Tibial artery (tissue), 4 donors: ENCODE measurements around the gene MYH7B.

Experiments
- DNase-seq, 2 donors: peaks; one replicate each; pipeline ENCODE4 v3.0.0-alpha.2; 2019
- H3K27ac ChIP-seq, 2 donors: fragments of 200-600 bp; sonication (generic) in 1 of 2; 1 replicate in 1 of 2; 2 replicates in 1 of 2; pipeline ENCODE4 v1.5.1; 2018 to 2019; ENCODE audit warnings: mild to moderate bottlenecking in 1 of 2
- H3K27me3 ChIP-seq, 2 donors: fragments of 200-600 bp; sonication (generic) in 1 of 2; one replicate each; pipeline versions ENCODE4 v1.5.1 to v1.6.0; 2016 to 2019
- H3K36me3 ChIP-seq, 3 donors: fragments of 200-600 bp; sonication (generic) in 2 of 3; one replicate each; pipeline ENCODE4 v1.5.1; 2016 to 2019; ENCODE audit warnings: mild to moderate bottlenecking in 2 of 3
- H3K4me1 ChIP-seq, 4 donors: fragments of 200-600 bp; sonication (generic) in 2 of 4; 1 replicate in 3 of 4; 2 replicates in 1 of 4; pipeline ENCODE4 v1.5.1; 2016 to 2019
- H3K4me3 ChIP-seq, 2 donors: fragments of 200-600 bp; sonication (generic) in 1 of 2; 1 replicate in 1 of 2; 2 replicates in 1 of 2; pipeline ENCODE4 v1.5.1; 2018 to 2019; ENCODE audit warnings: mild to moderate bottlenecking in 2 of 2
- H3K9me3 ChIP-seq, 3 donors: fragments of 200-600 bp; sonication (generic) in 1 of 3; one replicate each; pipeline ENCODE4 v1.5.1; 2016 to 2019
- intact Hi-C: fragments of 100-400 bp; cut with DNase I; formaldehyde crosslinking; loops from one replicate; pipeline ENCODE4 v1.15.0; 2023; ENCODE audit warnings: low total_unique reads
- TF ChIP-seq, protein P1 (sequence below), 2 experiments: fragments of 200-600 bp in 1 of 2; fragments of 450-650 bp in 1 of 2; IDR thresholded peaks; one replicate each; pipeline ENCODE4 v1.5.1; 2017 to 2019; ENCODE audit warnings: antibody characterized with exemption in 2 of 2, mild to moderate bottlenecking in 1 of 2, moderate library complexity in 1 of 2

Gene MYH7B

DNA sequence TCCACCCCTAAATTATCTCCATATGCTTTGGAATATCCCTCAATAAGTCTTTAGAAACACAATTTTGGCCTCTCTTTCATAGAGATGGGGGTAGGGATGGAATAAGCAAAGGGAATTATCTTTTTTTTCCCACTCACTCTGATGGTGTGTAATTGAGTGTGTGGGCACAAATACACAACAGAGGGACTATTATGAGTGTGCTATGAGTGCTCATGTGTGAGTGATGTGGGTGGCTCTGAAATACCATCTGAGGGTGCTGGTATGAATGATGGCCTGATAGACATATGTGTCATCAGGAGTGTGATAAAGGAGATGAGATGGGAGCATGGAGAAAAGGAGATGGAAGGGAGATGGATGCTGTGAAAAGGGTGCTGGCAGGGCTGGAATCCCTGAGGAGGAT is 35.6 kb upstream of the MYH7B start:
- DNase-seq = no peak
- H3K27me3 ChIP-seq = no peaks in the 10 kb centered on the region
- no peaks in the 10 kb centered on the region for H3K9me3 ChIP-seq
- peaks cover 0 to 30% (median 29%) of the 10 kb centered on the region in 3 donors for H3K36me3 ChIP-seq
- peaks cover 0 to 25% (median 20%) of the 10 kb centered on the region in 4 donors for H3K4me1 ChIP-seq
- TF ChIP-seq, protein P1, sequence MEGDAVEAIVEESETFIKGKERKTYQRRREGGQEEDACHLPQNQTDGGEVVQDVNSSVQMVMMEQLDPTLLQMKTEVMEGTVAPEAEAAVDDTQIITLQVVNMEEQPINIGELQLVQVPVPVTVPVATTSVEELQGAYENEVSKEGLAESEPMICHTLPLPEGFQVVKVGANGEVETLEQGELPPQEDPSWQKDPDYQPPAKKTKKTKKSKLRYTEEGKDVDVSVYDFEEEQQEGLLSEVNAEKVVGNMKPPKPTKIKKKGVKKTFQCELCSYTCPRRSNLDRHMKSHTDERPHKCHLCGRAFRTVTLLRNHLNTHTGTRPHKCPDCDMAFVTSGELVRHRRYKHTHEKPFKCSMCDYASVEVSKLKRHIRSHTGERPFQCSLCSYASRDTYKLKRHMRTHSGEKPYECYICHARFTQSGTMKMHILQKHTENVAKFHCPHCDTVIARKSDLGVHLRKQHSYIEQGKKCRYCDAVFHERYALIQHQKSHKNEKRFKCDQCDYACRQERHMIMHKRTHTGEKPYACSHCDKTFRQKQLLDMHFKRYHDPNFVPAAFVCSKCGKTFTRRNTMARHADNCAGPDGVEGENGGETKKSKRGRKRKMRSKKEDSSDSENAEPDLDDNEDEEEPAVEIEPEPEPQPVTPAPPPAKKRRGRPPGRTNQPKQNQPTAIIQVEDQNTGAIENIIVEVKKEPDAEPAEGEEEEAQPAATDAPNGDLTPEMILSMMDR (IDR thresholded peaks at IDR 0.05) = no peak
- intact Hi-C loops = no loop called here
- H3K4me3 ChIP-seq = no peak overlapping the region
- no peak overlapping the region for H3K27ac ChIP-seq

DNA sequence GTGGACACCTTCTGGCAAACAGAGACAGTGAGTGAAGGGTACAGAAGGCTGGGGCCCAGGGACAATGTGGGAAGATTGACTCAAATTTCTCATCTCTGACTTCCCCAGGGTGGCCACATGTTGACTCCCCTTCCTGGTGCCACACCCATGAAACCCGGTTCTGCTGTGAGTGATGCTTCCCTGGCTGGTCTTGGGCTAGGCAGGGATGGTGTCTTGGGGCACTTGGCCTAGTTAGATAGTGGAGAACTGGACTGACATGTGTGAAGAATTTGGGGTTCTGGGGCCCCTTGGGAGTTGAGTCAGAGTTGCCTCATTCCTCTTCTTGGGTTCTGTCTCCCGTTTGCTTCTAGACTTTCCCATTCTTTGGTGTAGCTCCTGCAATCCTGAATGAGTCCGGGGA is 34.2 kb upstream of the MYH7B start:
- TF ChIP-seq, protein P1 (IDR thresholded peaks at IDR 0.05) = no peak
- no peaks in the 10 kb centered on the region for H3K27me3 ChIP-seq
- peaks cover 0 to 25% (median 20%) of the 10 kb centered on the region in 4 donors for H3K4me1 ChIP-seq
- H3K27ac ChIP-seq = peak overlapping the region; percentile 53 to 62
- no peak for DNase-seq
- no peaks in the 10 kb centered on the region for H3K9me3 ChIP-seq
- H3K4me3 ChIP-seq = no peak overlapping the region
- H3K36me3 ChIP-seq = peaks cover 13 to 43% (median 40%) of the 10 kb centered on the region in 3 donors
- intact Hi-C loops = no loop called here

DNA sequence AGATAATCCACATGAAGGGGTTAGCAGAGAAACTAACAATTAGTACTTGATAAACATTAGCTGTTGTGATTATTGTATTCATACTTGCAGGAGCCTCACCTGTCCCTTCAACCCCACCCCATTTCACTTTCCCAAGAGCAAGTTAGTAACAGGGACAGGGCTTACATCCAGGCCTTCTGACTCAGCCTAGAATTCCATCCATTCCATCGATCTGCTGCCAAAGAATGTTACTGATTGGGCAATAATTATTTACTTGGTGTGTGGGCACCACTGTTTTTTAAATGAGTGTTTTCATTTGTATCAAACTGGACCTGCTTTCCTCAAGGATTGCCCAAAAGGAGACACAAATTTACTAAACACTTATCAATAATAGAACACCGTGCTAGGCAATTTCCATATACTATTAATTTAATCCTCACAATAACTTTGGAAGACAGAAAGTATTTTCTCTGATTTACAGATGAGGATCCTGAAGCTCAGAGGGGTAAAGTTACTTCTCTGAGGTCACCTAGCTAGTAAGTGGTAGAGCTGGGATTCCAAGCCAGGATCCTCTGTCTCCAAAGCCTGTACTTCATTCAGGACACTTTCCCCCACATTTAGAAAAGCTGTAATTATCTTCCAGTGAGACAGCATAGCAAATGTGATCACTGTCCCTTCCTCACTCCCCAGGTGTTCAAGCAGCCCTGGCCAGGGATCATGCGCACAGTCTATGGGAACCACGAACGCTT is 32.9 kb upstream of the MYH7B start:
- H3K4me3 ChIP-seq = no peak overlapping the region
- peak in 1 of 2 donors; percentile 37 for DNase-seq
- H3K4me1 ChIP-seq = peaks cover 0 to 36% (median 22%) of the 10 kb centered on the region in 4 donors
- H3K36me3 ChIP-seq = peaks cover 21 to 55% (median 54%) of the 10 kb centered on the region in 3 donors
- intact Hi-C loops = no loop called here
- peak overlapping the region; percentile 53 to 62 for H3K27ac ChIP-seq
- no peaks in the 10 kb centered on the region for H3K27me3 ChIP-seq
- TF ChIP-seq, protein P1 (IDR thresholded peaks at IDR 0.05) = no peak
- no peaks in the 10 kb centered on the region for H3K9me3 ChIP-seq

DNA sequence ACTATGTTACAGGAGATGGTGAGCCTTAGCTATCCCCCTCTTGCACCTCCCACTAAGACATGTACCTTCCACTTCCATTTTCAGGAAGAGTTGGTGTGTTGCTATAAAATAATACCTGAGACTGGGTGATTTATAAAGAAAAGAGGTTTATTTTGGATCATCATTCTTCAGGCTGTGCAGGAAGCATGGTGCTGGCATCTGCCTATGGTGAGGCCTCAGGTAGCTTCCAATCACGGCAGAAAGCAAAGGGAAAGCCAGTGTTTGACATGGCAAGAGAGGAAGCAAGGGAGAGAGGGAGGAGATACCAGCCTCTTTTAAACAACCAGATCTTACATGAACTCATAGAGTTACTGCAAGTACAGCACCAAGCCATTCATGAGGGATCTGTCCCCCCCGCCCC is 32.3 kb upstream of the MYH7B start:
- H3K4me1 ChIP-seq = peaks cover 0 to 37% (median 22%) of the 10 kb centered on the region in 4 donors
- H3K27ac ChIP-seq = peak overlapping the region; percentile 53 to 62
- TF ChIP-seq, protein P1 (IDR thresholded peaks at IDR 0.05) = no peak
- H3K9me3 ChIP-seq = no peaks in the 10 kb centered on the region
- no peak overlapping the region for H3K4me3 ChIP-seq
- DNase-seq = no peak
- intact Hi-C loops = no loop called here
- peaks cover 21 to 61% (median 60%) of the 10 kb centered on the region in 3 donors for H3K36me3 ChIP-seq
- no peaks in the 10 kb centered on the region for H3K27me3 ChIP-seq

DNA sequence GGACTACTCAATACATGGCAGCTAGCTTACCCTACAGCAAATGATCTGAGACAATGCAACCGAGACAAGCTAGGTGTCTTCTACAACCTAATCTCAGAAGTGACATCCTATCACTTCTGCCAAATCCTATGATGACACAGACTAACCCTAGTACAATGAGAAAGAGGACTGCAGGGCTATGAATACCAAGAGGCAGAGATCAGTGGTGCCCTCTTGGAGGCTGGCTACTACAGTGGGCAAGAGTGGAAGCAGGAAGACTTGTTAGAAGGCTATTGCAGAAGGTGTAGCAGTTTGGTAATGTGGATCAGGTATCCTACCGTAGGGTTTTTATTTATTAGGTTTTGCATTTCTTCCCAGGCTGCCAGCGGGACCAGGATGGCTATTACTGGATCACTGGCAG is 30.3 kb upstream of the MYH7B start:
- TF ChIP-seq, protein P1 (IDR thresholded peaks at IDR 0.05) = no peak
- Histone ChIP-seq H3K36me3 (peaks cover 24 to 79% (median 76%) of the 10 kb centered on the region in 3 donors), H3K4me1 (peaks cover 0 to 37% (median 22%) of the 10 kb centered on the region in 4 donors), H3K27ac (no peak overlapping the region), H3K27me3 (no peaks in the 10 kb centered on the region), H3K9me3 (no peaks in the 10 kb centered on the region), H3K4me3 (no peak overlapping the region)
- no peak for DNase-seq
- intact Hi-C loops = no loop called here
